Glomerular visceral epithelial cell (primary cell): ENCODE data around the gene TRABD2A.

Experiments
- DNase-seq: peaks from one replicate; pipeline ENCODE4 v3.0.0-alpha.2; 2016; ENCODE audit errors: extremely low spot score

The TRABD2A gene

DNA sequence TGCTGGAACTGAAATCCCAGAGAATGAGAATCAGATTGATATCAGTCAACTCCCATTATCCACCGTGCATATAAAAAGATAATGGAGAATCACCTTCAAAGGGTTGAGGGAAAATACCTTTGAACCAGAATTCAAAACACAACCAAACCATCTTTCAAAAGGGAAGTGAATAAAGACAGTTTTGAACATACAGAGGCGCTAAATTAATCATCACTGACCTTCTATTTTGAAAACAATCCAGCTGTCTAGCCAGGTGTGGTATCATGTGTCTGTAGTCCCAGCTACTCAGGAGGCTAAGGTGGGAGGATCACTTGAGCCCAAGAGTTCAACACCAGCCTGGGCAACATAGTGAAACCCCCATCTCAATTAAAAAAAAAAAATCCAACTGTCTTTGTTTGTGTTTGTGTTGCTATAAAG is 63.6 kb downstream of the TRABD2A start:
- DNase-seq, result no peak

- no peak for DNase-seq
These were observed 64.4 kb downstream of the TRABD2A start for GRCh38 chr2:84816426-84817026.

GRCh38 chr2:84815146-84815545 is 65.7 kb downstream of the TRABD2A start:
- DNase-seq, result no peak

- no peak for DNase-seq
These were observed 68.9 kb downstream of the TRABD2A start for GRCh38 chr2:84811839-84812431.

- DNase-seq, result no peak
These were observed 72.6 kb downstream of the TRABD2A start for GRCh38 chr2:84808279-84808678.

GRCh38 chr2:84807063-84807485 is 73.8 kb downstream of the TRABD2A start:
- DNase-seq, result peak; percentile 88

GRCh38 chr2:84805250-84805958 is 75.5 kb downstream of the TRABD2A start:
- DNase-seq, result no peak

GRCh38 chr2:84801811-84802210 is 79.1 kb downstream of the TRABD2A start:
- DNase-seq, result no peak

DNA sequence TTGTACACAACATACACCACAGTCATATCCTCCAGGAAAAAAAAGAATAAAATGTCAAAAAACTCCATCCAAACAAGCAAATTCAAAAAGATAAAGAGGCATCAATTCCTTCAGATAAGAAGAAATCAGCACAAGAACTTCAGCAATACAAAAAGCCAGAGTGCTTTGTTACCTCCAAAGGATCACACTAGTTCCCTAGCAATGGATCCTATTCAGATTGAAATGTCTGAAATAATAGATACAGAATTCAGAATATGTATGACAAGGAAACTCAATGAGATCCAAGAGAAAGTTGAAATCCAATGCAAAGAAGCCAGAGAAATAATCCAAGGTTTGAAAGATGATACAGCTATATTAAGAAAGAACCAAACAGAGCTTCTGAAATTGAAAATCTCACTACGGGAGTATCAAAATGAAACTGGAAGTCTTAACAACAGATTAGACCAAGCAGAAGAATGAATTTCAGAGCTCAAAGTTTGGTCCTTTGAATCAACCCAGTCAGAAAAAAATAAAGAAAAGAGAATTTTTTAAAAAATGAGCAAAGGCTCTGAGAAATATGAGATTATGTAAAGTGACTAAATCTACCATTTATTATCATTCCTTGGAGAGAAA is 80.6 kb downstream of the TRABD2A start:
- DNase-seq, result no peak

DNA sequence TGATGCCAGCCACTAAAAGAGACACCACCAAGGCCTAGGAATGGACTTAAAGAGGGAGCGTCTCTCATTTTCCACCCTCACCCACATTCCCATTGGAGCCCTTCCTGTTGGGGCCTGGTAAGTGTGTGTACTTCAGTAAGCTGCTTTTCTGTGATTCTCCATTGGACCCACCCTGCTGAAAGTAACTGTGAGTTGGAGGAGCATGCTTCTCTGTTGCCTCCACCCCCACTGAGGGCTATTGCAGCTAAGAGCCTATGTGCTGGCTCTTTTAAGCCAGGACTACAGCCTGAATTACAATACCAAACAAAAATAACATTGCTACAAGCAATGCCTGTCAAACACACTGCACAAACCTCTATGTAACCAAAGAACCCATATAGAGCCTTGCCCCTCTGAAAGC is 81.1 kb downstream of the TRABD2A start:
- no peak for DNase-seq

- no peak for DNase-seq
These were observed 83.6 kb downstream of the TRABD2A start for GRCh38 chr2:84797271-84797670.

DNA sequence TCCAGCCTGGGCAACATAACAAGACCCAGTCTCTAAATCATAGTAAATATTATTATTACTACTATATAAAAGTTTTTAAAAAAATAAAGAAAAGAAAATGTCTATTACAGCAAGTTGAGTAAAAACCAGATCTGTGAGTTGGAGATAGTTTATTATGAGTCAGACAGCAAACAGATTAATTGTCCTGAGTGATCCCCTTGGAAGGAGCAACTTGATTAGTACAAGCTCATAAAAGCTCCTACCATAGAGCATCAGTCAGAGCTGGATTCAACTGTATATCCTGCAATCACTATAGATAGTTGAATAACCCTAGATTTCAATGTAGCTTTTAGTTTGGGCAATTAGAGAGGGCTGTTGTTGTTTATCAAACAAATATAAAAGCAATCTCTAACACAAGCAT is 84.1 kb downstream of the TRABD2A start:
- DNase-seq, result no peak

DNA sequence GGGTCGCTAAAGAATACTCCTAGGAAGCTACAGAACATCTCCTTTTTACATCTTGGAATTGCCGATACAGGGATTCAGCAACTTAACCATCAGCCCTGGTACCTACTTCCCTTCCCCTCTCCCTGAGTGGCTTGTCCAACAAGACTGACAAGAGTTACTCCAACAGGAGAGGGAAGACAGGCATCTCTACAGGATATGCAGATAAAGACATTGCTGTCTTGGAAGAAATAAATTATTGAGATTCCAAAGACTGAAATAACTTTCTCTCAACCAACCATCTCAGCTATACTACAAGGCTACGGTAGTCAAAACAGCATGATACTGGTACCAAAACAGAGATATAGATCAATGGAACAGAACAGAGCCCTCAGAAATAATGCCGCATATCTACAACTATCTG is 87.2 kb downstream of the TRABD2A start:
- DNase-seq, result no peak

GRCh38 chr2:84792856-84793522 is 87.9 kb downstream of the TRABD2A start:
- DNase-seq, result no peak

DNA sequence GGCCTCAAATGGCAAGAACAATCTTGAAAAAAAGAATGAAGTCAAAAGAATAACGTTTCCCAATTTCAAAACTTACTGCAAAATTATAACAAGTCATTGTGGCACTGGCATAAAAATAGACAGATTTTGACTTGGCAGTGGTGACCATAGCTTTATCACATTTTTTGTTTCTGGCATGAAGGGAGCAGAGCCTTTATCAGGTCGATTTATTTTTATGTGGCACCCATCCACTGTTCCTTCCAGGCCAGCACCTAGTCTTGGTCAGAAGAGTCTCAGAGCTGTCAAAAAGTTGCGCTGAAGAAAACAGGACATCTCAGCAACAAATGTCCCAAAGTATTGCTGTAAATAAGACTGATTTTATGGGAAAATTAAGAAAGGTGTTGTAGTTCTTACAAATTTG is 92.4 kb downstream of the TRABD2A start:
- no peak for DNase-seq

- DNase-seq, result no peak
These were observed 92.9 kb downstream of the TRABD2A start for GRCh38 chr2:84788027-84788426.

GRCh38 chr2:84786601-84787000 is 94.3 kb downstream of the TRABD2A start:
- no peak for DNase-seq

GRCh38 chr2:84785950-84786349 is 94.9 kb downstream of the TRABD2A start:
- no peak for DNase-seq

- peak; percentile 2 for DNase-seq
These were observed 98.0 kb downstream of the TRABD2A start for GRCh38 chr2:84782717-84783442.

- DNase-seq, result peak; percentile 16
These were observed 98.8 kb downstream of the TRABD2A start for GRCh38 chr2:84781942-84782716.

DNA sequence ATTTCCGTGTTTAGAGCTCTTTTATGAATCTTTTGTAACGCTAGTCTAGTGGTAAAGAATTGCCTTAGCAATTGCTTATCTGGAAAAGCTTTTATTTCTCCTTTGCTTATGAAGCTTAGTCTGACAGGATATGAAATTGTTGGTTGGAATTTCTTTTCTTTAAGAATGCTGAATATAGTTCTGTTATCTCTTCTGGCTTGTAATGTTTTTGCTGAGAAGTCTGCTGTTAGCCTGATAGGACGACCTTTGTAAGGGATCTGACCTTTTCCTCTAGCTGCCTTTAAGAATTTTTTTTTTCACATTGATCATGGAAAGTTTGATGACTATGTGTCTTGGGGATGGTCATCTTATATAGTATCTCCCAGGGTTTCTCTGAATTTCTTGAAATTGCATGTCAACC is 101.1 kb downstream of the TRABD2A start:
- DNase-seq, result no peak
